IMR-90 (cell line): ENCODE results near the gene RIC8B. TPM values are rescaled to one million over a fixed set of nuclear protein-coding genes. Genes with fewer than 3 reads are reported as not detected.

ENCODE experiments used
- ATAC-seq: fragments of 200-7000 bp; cut with Tn5 transposase; 2 replicates; pipeline ENCODE4 v1.9.1; 2020; ENCODE audit warnings: low read depth, mild to moderate bottlenecking, moderate library complexity
- BruUV-seq: library from RNA; stranded (reverse); fragments of 400-500 nt; replicated peaks from 2 replicates; lab custom pipeline; 2021; lab: Mats Ljungman, UMichigan
- CTCF ChIA-PET: fragments of 300-600 bp; formaldehyde crosslinking; extraction: SDS; loops from one replicate; lab custom pipeline; 2021; ENCODE audit warnings: antibody characterized with exemption; lab: Yijun Ruan, JAX
- POLR2A ChIA-PET: fragments of 300-600 bp; sonication (Branson Sonifier 250); formaldehyde crosslinking; loops from one replicate; lab custom pipeline; 2022; ENCODE audit warnings: antibody characterized with exemption; ENCODE audit not compliant: unreplicated experiment; lab: Charles Lee
- DNase-seq: peaks from one replicate; pipeline ENCODE4 v3.0.0; 2013
- H2AFZ ChIP-seq: replicated peaks from 2 replicates; pipeline ENCODE3; 2013; ENCODE audit warnings: low read length, mild to moderate bottlenecking; ENCODE audit not compliant: poor library complexity
- H2AK5ac ChIP-seq: 2 replicates; pipeline ENCODE4 v1.6.1; 2013; ENCODE audit warnings: low read depth, low read length, inconsistent platforms
- H2AK9ac ChIP-seq: replicated peaks from 2 replicates; pipeline ENCODE3; 2013; ENCODE audit warnings: mild to moderate bottlenecking, low read depth, low read length, moderate library complexity; ENCODE audit not compliant: poor library complexity
- H2BK120ac ChIP-seq: 2 replicates; pipeline ENCODE4 v1.6.1; 2013; ENCODE audit warnings: low read depth, low read length, inconsistent platforms
- H2BK15ac ChIP-seq: 3 replicates; pipeline ENCODE4 v1.6.1; 2013; ENCODE audit warnings: low read depth, low read length, inconsistent platforms
- H2BK20ac ChIP-seq: 2 replicates; pipeline ENCODE4 v1.6.1; 2013; ENCODE audit warnings: low read depth, mild to moderate bottlenecking, inconsistent platforms, low read length, moderate library complexity
- H2BK5ac ChIP-seq: 2 replicates; pipeline ENCODE4 v1.6.1; 2013; ENCODE audit warnings: mild to moderate bottlenecking, low read depth, low read length, inconsistent platforms; ENCODE audit not compliant: poor library complexity, severe bottlenecking
- H3K14ac ChIP-seq: replicated peaks from 2 replicates; pipeline ENCODE4 v1.6.1; 2013; ENCODE audit warnings: low read depth, low read length, inconsistent platforms
- H3K18ac ChIP-seq: 2 replicates; pipeline ENCODE4 v1.6.1; 2013; ENCODE audit warnings: low read depth, low read length, control low read depth
- H3K23ac ChIP-seq: 2 replicates; pipeline ENCODE4 v1.6.1; 2013; ENCODE audit warnings: low read depth, low read length, inconsistent platforms
- H3K27ac ChIP-seq: 2 replicates; pipeline ENCODE4 v1.5.1; 2013; ENCODE audit warnings: mild to moderate bottlenecking, control low read depth, low read length; ENCODE audit not compliant: insufficient read depth
- H3K27me3 ChIP-seq: 2 replicates; pipeline ENCODE4 v1.6.1; 2013; ENCODE audit warnings: low read length; ENCODE audit not compliant: control insufficient read depth, insufficient read depth
- H3K36me3 ChIP-seq: 2 replicates; pipeline ENCODE4 v1.6.1; 2013; ENCODE audit warnings: low read length, mixed read lengths; ENCODE audit not compliant: control insufficient read depth, insufficient read depth
- H3K4ac ChIP-seq: 2 replicates; pipeline ENCODE4 v1.6.1; 2013; ENCODE audit warnings: low read depth, low read length, inconsistent platforms
- H3K4me1 ChIP-seq: 2 replicates; pipeline ENCODE4 v1.6.1; 2013; ENCODE audit warnings: low read length, mixed read lengths; ENCODE audit not compliant: control insufficient read depth, insufficient read depth
- H3K4me2 ChIP-seq: 2 replicates; pipeline ENCODE4 v1.6.1; 2013; ENCODE audit warnings: low read depth, mild to moderate bottlenecking, control low read depth, low read length, moderate library complexity
- H3K4me3 ChIP-seq: 2 replicates; pipeline ENCODE4 v1.5.1; 2013; ENCODE audit warnings: low read depth, mild to moderate bottlenecking, control low read depth, low read length, moderate library complexity; ENCODE audit not compliant: insufficient read depth
- H3K56ac ChIP-seq: 2 replicates; pipeline ENCODE4 v1.6.1; 2013; ENCODE audit warnings: low read length, inconsistent platforms; ENCODE audit not compliant: insufficient read depth; ENCODE audit errors: extremely low read depth
- H3K79me1 ChIP-seq, 2 experiments: 2 replicates each; pipeline ENCODE4 v1.6.1; 2013; ENCODE audit warnings: low read length in 2 of 2, inconsistent platforms in 1 of 2, low read depth in 1 of 2
- H3K9ac ChIP-seq: 2 replicates; pipeline ENCODE4 v1.6.1; 2013; ENCODE audit warnings: low read depth, low read length, control low read depth
- H3K9me1 ChIP-seq: 2 replicates; pipeline ENCODE4 v1.6.1; 2013; ENCODE audit warnings: low read length, inconsistent platforms; ENCODE audit not compliant: insufficient read depth
- H3K9me3 ChIP-seq: 2 replicates; pipeline ENCODE4 v1.6.1; 2013; ENCODE audit warnings: low read length; ENCODE audit not compliant: control insufficient read depth, insufficient read depth
- H4K20me1 ChIP-seq: 2 replicates; pipeline ENCODE4 v1.6.1; 2013; ENCODE audit warnings: low read length, inconsistent platforms; ENCODE audit not compliant: insufficient read depth
- H4K5ac ChIP-seq: 2 replicates; pipeline ENCODE4 v1.6.1; 2013; ENCODE audit warnings: mild to moderate bottlenecking, low read depth, low read length, control low read depth
- H4K8ac ChIP-seq, 2 experiments: 2 replicates each; pipeline ENCODE4 v1.6.1; 2013; ENCODE audit warnings: low read depth in 2 of 2, low read length in 2 of 2, control low read depth in 1 of 2, inconsistent platforms in 1 of 2
- H4K91ac ChIP-seq: 2 replicates; pipeline ENCODE4 v1.6.1; 2013; ENCODE audit warnings: low read depth, low read length, inconsistent platforms; ENCODE audit not compliant: insufficient read depth
- MAFK ChIP-seq: IDR thresholded peaks from 2 replicates; pipeline ENCODE4 v1.6.1; 2012; ENCODE audit warnings: low read depth, low read length, improper control_type of control experiment
- MAZ ChIP-seq: IDR thresholded peaks from 2 replicates; pipeline ENCODE4 v1.6.1; 2012; ENCODE audit warnings: low read depth, mild to moderate bottlenecking, low read length, improper control_type of control experiment, moderate library complexity, borderline replicate concordance
- MXI1 ChIP-seq: IDR thresholded peaks from 2 replicates; pipeline ENCODE4 v1.6.1; 2012; ENCODE audit warnings: low read depth, mild to moderate bottlenecking, low read length, moderate library complexity, borderline replicate concordance
- WGBS, 2 experiments: methylation state at CpG; one replicate each; pipeline versions ENCODE4 v1.1.5 to v1.1.7; 2013; ENCODE audit warnings: missing lambda C conversion rate in 2 of 2; ENCODE audit not compliant: insufficient read length in 1 of 2; ENCODE audit errors: extremely low coverage in 2 of 2; 5-methylcytosine and 5-hydroxymethylcytosine counted together
- dilution Hi-C: fragments of 300-500 bp; cut with HindIII; formaldehyde crosslinking; loops from one replicate; pipeline ENCODE4 v1.14.3; 2018; ENCODE audit warnings: low sequenced_read_pairs; ENCODE audit not compliant: unreplicated experiment
- in situ Hi-C: fragments of 300-500 bp; cut with MboI; formaldehyde crosslinking; loops from 3 replicates; pipeline ENCODE4 v1.14.3; 2019; ENCODE audit warnings: low sequenced_read_pairs, inconsistent platforms, mixed read lengths
- intact Hi-C: fragments of 100-400 bp; cut with micrococcal nuclease; formaldehyde crosslinking; loops from 2 replicates; pipeline ENCODE4 v1.10.0; 2022
- polyA plus RNA-seq, 3 experiments: library from polyadenylated mRNA; depleted of rRNA; stranded (reverse); fragments of >200 nt; gene quantifications; 2 replicates each; pipeline ENCODE4 v1.2.3, GENCODE V29; 2012; ENCODE audit warnings: low replicate concordance in 1 of 3
- total RNA-seq: library from RNA; depleted of rRNA; stranded (reverse); fragments of >200 nt; gene quantifications from 2 replicates; pipeline ENCODE4 v1.2.3, GENCODE V29; 2012

RIC8B gene
- total and polyA plus RNA-seq, 2 of the 4 experiments (the other 2 are of a cell fraction) = 5.5 to 19.5 TPM

DNA sequence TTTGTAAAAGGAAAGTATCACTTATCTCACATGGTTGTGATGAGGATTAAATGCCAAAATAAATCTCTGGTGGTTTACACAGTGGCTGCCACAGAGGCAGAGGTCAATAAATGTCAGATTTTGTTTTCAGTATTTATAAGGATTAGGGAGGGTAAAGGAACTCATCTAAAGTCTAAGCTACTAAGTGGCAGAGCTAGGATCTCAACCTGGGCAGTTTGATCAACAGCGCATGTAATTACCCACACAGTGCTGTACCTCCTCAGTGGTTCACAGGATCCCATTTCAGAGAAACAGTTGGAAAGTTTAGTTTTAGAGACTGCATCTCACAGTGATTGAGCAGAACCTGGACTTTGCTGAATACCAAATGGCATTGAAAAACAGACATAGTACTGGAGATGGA lies 44.9 kb upstream of the RIC8B start:
- POLR2A ChIA-PET = no interaction called here
- no peak overlapping the region for H3K18ac ChIP-seq
- intact Hi-C loops = no loop called here
- H2AFZ ChIP-seq = no peak overlapping the region
- CTCF ChIA-PET = interaction anchor here (1.5 kb wide), 1 partner anchor 10 kb away, joined by 4 read pairs; no protein-coding TSS in a partner anchor
- H2BK5ac ChIP-seq = no peak overlapping the region
- H2BK120ac ChIP-seq = no peak overlapping the region
- dilution Hi-C loops = no loop called here
- H4K5ac ChIP-seq = no peak overlapping the region
- TF ChIP-seq MAFK = no peak
- TF ChIP-seq MAZ = no peak
- TF ChIP-seq MXI1 = no peak
- H3K4me3 ChIP-seq = no peak overlapping the region
- no peak overlapping the region for H3K56ac ChIP-seq
- no peak overlapping the region for H3K9ac ChIP-seq
- no peak overlapping the region for H4K8ac ChIP-seq
- H3K36me3 ChIP-seq = no peaks in the 10 kb centered on the region
- BruUV-seq = no TSS peak
- no peaks in the 10 kb centered on the region for H3K79me1 ChIP-seq
- H3K4ac ChIP-seq = no peak overlapping the region
- H4K91ac ChIP-seq = no peak overlapping the region
- no peaks in the 10 kb centered on the region for H3K27me3 ChIP-seq
- no peak overlapping the region for H2BK20ac ChIP-seq
- H3K9me3 ChIP-seq = no peaks in the 10 kb centered on the region
- no peak overlapping the region for H3K14ac ChIP-seq
- in situ Hi-C loops = no loop called here
- DNase-seq (no peak), ATAC-seq (no peak)
- H3K4me1 ChIP-seq = no peaks in the 10 kb centered on the region
- whole genome bisulfite sequencing, 2 experiments = no CpG with 5 or more reads among the region's 1 CpG
- no peak overlapping the region for H3K4me2 ChIP-seq
- H3K23ac ChIP-seq = no peak overlapping the region
- no peak overlapping the region for H2AK9ac ChIP-seq
- H3K9me1 ChIP-seq = no peaks in the 10 kb centered on the region
- no peak overlapping the region for H2AK5ac ChIP-seq
- H2BK15ac ChIP-seq = no peak overlapping the region
- no peaks in the 10 kb centered on the region for H4K20me1 ChIP-seq
- H3K27ac ChIP-seq = no peak overlapping the region
